ENCODE measurements around the gene FCER2.

The FCER2 gene

DNA sequence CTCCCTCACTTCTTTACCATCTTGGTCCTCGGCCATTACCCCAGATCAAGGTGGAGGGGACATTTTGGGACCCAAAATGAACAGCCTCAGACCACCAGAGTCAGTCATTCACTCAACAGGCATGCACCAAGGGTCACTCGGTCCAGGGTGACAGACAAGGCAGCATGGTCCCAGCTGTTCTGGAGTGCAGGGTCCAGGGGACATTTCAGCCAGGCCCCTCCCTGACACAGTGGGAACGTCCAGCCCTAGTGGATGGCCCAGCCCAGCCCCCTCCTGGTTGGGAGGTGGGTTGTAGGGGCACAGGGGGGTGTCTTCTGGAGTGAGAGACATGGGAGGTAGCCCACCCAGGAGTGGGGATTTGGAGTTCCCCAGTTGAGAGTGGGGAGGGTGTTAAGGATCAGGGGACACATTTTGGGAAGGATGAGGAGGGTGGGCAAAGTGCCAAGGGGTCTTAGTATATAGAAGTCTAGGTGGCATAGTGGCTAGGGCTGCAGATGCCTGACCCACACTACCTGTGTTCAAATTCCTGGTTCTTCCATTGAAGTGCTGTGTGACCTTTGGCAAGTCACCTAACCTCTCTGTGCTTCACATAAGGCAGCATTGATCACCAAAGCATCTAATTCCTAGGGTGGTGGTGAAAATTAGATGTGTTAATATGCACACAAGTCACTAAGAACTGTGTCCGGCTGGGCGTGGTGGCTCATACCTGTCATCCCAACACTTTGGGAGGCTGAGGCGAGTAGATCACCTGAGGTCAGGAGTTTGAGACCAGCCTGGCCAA, 2.5 kb upstream of the FCER2 start:
- peaks cover 43% of the 10 kb centered on the region; the same call in 1 of the 2 replicates for H3K27me3 ChIP-seq (ENCODE audit: insufficient read depth, low read depth)
- H3K4me2 ChIP-seq = no peak overlapping the region

DNA sequence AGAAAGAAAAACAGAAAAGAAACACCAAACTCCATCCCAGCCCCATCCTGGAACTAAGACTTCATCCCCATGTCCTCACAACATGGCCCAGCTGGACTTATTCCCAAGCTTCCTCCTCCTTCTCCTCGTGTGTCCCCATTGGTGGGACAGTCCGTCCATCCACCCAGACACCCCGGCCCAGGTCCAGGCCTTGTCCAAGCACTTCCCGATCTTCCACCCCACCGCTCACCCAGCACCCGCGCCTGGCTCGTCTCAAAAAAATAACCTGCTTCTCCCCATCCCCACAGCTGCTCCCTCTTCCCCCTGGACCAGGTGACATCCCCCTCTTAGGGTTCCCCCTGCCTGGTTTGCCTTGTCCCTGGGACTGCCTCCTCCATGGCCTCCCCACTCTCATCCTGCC, 1.4 kb upstream of the FCER2 start:
- Histone ChIP-seq H2AFZ (ENCODE audit: low read depth) (no peak overlapping the region), H3K4me3 (IDR thresholded peaks at IDR 0.05; ENCODE audit: insufficient read depth, low read depth, low read length) (no peak overlapping the region), H4K20me1 (ENCODE audit: insufficient read depth) (no peaks in the 10 kb centered on the region), H3K9ac (no peak overlapping the region), H3K4me2 (no peak overlapping the region), H3K4me1 (ENCODE audit: low read depth, poor library complexity, severe bottlenecking) (no peaks in the 10 kb centered on the region), H3K79me2 (ENCODE audit: insufficient read depth, low read depth) (no peaks in the 10 kb centered on the region), H3K36me3 (ENCODE audit: insufficient read depth) (no peaks in the 10 kb centered on the region), H3K27me3 (ENCODE audit: insufficient read depth, low read depth) (peaks cover 43% of the 10 kb centered on the region), H3K27ac (no peak overlapping the region)
- TF ChIP-seq, protein P1, sequence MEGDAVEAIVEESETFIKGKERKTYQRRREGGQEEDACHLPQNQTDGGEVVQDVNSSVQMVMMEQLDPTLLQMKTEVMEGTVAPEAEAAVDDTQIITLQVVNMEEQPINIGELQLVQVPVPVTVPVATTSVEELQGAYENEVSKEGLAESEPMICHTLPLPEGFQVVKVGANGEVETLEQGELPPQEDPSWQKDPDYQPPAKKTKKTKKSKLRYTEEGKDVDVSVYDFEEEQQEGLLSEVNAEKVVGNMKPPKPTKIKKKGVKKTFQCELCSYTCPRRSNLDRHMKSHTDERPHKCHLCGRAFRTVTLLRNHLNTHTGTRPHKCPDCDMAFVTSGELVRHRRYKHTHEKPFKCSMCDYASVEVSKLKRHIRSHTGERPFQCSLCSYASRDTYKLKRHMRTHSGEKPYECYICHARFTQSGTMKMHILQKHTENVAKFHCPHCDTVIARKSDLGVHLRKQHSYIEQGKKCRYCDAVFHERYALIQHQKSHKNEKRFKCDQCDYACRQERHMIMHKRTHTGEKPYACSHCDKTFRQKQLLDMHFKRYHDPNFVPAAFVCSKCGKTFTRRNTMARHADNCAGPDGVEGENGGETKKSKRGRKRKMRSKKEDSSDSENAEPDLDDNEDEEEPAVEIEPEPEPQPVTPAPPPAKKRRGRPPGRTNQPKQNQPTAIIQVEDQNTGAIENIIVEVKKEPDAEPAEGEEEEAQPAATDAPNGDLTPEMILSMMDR (conservative IDR thresholded peaks at IDR 0.05; ENCODE audit: low read depth, low read length) = no peak

More for the DNA sequence above, 2.5 kb upstream of the FCER2 start:
- TF ChIP-seq, protein P1 (conservative IDR thresholded peaks at IDR 0.05; ENCODE audit: low read depth, low read length) = no peak
- no peak overlapping the region for H3K4me3 ChIP-seq (IDR thresholded peaks at IDR 0.05; ENCODE audit: insufficient read depth, low read depth, low read length)
- H3K27ac ChIP-seq = no peak overlapping the region
- no peaks in the 10 kb centered on the region for H3K79me2 ChIP-seq (ENCODE audit: insufficient read depth, low read depth)
- no peaks in the 10 kb centered on the region for H4K20me1 ChIP-seq (ENCODE audit: insufficient read depth)
- H3K9ac ChIP-seq = no peak overlapping the region
- H3K36me3 ChIP-seq (ENCODE audit: insufficient read depth) = no peaks in the 10 kb centered on the region
- no peak overlapping the region for H2AFZ ChIP-seq (ENCODE audit: low read depth)
- H3K4me1 ChIP-seq (ENCODE audit: low read depth, poor library complexity, severe bottlenecking) = no peaks in the 10 kb centered on the region

- Histone ChIP-seq H3K4me3 (IDR thresholded peaks at IDR 0.05; ENCODE audit: insufficient read depth, low read depth, low read length) (no peak overlapping the region), H3K9ac (no peak overlapping the region), H3K27ac (no peak overlapping the region), H3K36me3 (ENCODE audit: insufficient read depth) (no peaks in the 10 kb centered on the region), H2AFZ (ENCODE audit: low read depth) (no peak overlapping the region), H4K20me1 (ENCODE audit: insufficient read depth) (no peaks in the 10 kb centered on the region), H3K79me2 (ENCODE audit: insufficient read depth, low read depth) (no peaks in the 10 kb centered on the region), H3K4me1 (ENCODE audit: low read depth, poor library complexity, severe bottlenecking) (no peaks in the 10 kb centered on the region), H3K4me2 (no peak overlapping the region), H3K27me3 (ENCODE audit: insufficient read depth, low read depth) (peaks cover 48% of the 10 kb centered on the region)
- TF ChIP-seq, protein P1 (conservative IDR thresholded peaks at IDR 0.05; ENCODE audit: low read depth, low read length) = no peak
Measured at GRCh38 chr19:7701049-7701653, 780 bp downstream of the FCER2 start.

DNA sequence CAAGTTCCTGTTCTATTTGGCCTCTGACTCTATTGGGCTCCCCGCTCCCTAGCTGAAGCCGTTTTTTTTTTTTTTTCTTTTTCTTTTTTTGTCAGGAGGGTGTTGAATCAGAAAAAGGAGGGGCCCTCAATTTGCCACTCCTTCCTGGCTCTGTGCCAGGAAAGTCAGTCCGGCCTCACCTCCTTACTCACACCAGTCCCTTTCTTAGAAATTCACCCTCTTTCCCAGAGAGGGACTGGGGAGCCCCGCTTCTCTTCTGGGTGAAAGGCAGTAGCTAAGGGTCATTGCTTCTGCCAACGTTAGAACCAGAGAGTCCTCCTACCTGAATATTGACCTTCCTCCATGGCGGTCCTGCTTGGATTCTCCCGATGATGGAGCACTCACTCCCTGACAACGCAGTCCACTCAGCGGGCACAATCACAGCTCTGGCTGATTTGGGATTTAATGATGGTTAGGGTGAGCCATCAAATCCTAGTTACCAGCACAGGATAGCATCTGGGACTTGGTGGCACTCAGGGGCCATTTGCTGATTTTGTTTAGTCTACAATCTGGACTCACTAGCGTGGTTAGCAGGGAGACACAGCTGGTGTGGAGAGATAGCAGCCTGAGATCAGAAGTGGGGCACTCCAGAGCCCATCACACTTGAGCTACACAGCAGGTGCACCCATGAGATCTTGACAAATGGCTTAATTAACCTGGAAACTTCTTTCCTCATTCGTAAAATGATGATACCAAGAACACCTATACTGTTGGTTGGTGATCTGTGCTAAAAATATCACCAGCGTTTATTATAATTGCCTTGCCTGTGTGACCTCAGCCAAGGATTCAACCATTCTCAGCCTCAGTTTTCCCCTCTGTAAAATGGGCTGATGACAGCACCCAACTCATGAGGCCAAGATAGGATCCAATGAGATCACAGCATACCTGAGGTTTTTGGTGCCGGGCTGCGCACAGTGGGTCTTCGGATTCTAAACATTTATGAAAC, 2.2 kb downstream of the FCER2 start:
- no peaks in the 10 kb centered on the region for H3K79me2 ChIP-seq (ENCODE audit: insufficient read depth, low read depth)
- no peak overlapping the region for H3K27ac ChIP-seq
- no peaks in the 10 kb centered on the region for H4K20me1 ChIP-seq (ENCODE audit: insufficient read depth)
- no peak overlapping the region for H3K4me2 ChIP-seq
- H3K9ac ChIP-seq = no peak overlapping the region
- H3K27me3 ChIP-seq (ENCODE audit: insufficient read depth, low read depth) = peaks cover 55% of the 10 kb centered on the region
- H2AFZ ChIP-seq (ENCODE audit: low read depth) = no peak overlapping the region
- TF ChIP-seq, protein P1 (conservative IDR thresholded peaks at IDR 0.05; ENCODE audit: low read depth, low read length) = no peak
- no peak overlapping the region for H3K4me3 ChIP-seq (IDR thresholded peaks at IDR 0.05; ENCODE audit: insufficient read depth, low read depth, low read length)
- no peaks in the 10 kb centered on the region for H3K36me3 ChIP-seq (ENCODE audit: insufficient read depth)
- no peaks in the 10 kb centered on the region for H3K4me1 ChIP-seq (ENCODE audit: low read depth, poor library complexity, severe bottlenecking)

All from KMS-11 (cell line).